OCI-M1 (cell line): ENCODE results near the gene MCRS1.
"Not testable (repeated sequence)": the region's sequence is repeated elsewhere in the genome, so short reads cannot be mapped to it uniquely, and the experiment has no call there.

Experiments used
- DNase-seq: peaks from one replicate; lab custom pipeline; 2025; lab: John Stamatoyannopoulos, UW

Gene MCRS1

GRCh38 chr12:49540229-49541139 is 27.5 kb downstream of the MCRS1 start:
- no peak for DNase-seq

- no peak for DNase-seq
Observed at GRCh38 chr12:49539406-49540228, 28.3 kb downstream of the MCRS1 start.

GRCh38 chr12:49538510-49539403 is 29.2 kb downstream of the MCRS1 start, which contains the start of gene KCNH3:
Gene KCNH3 (plus strand): TSS chr12:49539030. CDS start chr12:49539417, 387 bp downstream.
- DNase-seq: peak; percentile 78

GRCh38 chr12:49537752-49538509 is 30.0 kb downstream of the MCRS1 start:
- peak; percentile 40 for DNase-seq

GRCh38 chr12:49537231-49537751 is 30.7 kb downstream of the MCRS1 start:
- no peak for DNase-seq

- peak; percentile 18 for DNase-seq
Observed at GRCh38 chr12:49536526-49537071, 31.3 kb downstream of the MCRS1 start.

- DNase-seq: no peak
Observed at GRCh38 chr12:49535921-49536525, 31.9 kb downstream of the MCRS1 start.

- no peak for DNase-seq
Observed at GRCh38 chr12:49534731-49535278, 33.1 kb downstream of the MCRS1 start.

- DNase-seq: not testable (repeated sequence)
Observed at GRCh38 chr12:49534122-49534521, 33.8 kb downstream of the MCRS1 start.

- no peak for DNase-seq
Observed at GRCh38 chr12:49533331-49533730, 34.6 kb downstream of the MCRS1 start.

- no peak for DNase-seq
Observed at GRCh38 chr12:49531745-49532144, 36.2 kb downstream of the MCRS1 start.

GRCh38 chr12:49529414-49529813 is 38.5 kb downstream of the MCRS1 start:
- peak; percentile 75 for DNase-seq

- no peak for DNase-seq
Observed at GRCh38 chr12:49527361-49528130, 40.4 kb downstream of the MCRS1 start.

GRCh38 chr12:49525942-49526341 is 42.0 kb downstream of the MCRS1 start:
- no peak for DNase-seq

GRCh38 chr12:49524660-49525324 is 43.1 kb downstream of the MCRS1 start:
- DNase-seq: no peak

GRCh38 chr12:49521389-49521788 is 46.6 kb downstream of the MCRS1 start:
- DNase-seq: no peak

GRCh38 chr12:49519574-49519936 is 48.4 kb downstream of the MCRS1 start:
- DNase-seq: no peak

- DNase-seq: no peak
Observed at GRCh38 chr12:49518914-49519573, 48.9 kb downstream of the MCRS1 start.
